ENCODE data around the gene NDE1. TPM values are rescaled to one million over a fixed set of nuclear protein-coding genes. Genes with fewer than 3 reads are reported as not detected.

The NDE1 gene
- total and polyA plus RNA-seq, 2 of the 8 experiments (the other 6 are each of a cell fraction or from before 2014, with no cell fraction given): 13.3 to 41.3 TPM

DNA sequence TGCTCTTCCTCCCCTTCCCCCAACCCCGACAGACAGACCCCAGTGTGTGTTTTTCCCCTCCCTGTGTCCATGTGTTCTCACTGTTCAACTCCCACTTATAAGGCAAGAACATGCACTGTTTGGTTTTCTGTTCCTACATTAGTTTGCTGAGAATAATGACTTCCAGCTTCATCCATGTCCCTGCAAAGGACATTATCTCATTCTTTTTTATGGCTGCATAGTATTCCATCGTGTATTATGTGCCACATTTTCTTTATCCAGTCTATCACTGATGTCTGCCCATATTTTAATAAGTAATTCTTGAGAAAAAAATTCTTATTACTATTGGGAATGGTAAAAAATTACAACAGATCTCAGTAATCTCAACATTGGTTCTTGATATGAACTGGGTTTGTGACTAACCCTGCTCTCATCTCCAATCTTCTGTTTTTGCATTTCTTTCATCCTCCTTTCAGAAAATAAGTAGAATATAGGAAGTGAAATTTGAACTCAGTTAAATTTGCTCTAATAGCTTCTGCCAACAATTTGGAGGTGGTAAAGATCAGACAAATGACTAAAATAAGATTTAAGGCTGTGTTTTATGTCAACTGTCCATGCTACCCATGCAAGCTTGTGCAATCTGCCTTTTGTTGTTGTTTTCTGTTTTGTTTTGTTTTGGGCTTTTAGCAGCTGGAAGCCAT lies 18.2 kb upstream of the NDE1 start:
- Histone ChIP-seq H3K79me2 (ENCODE audit: control insufficient read depth in 1 of 2, insufficient read depth in 2 of 2, low read length in 2 of 2) (no peaks in the 10 kb centered on the region), H3K18ac (ENCODE audit: extremely low read depth, low read length) (no peak overlapping the region), H2BK120ac (replicated peaks; ENCODE audit: low read depth, low read length) (no peak overlapping the region), H4K8ac (ENCODE audit: extremely low read depth, insufficient read depth, low read length) (no peak overlapping the region), H3K14ac (ENCODE audit: insufficient read length) (no peak overlapping the region), H2BK12ac (ENCODE audit: low read depth, low read length) (no peak overlapping the region), H3K36me3 (ENCODE audit: control insufficient read depth in 2 of 4, insufficient read depth in 4 of 4, low read length in 3 of 4) (peaks cover 3 to 59% (median 33%) of the 10 kb centered on the region in 4 experiments; a peak in 6 of 8 replicates), H3K27me3 (replicated peaks in 1 of 4; ENCODE audit: control insufficient read depth in 3 of 4, extremely low read depth in 1 of 4, insufficient read depth in 3 of 4, low read length in 3 of 4) (no peaks in the 10 kb centered on the region), H3K4ac (replicated peaks; ENCODE audit: insufficient read length, low read depth, low read length) (no peak overlapping the region), H3K4me1 (replicated peaks in 1 of 4; ENCODE audit: control insufficient read depth in 3 of 4, insufficient read depth in 4 of 4, low read length in 3 of 4) (no peaks in the 10 kb centered on the region), H2AK5ac (ENCODE audit: low read depth, low read length) (no peak overlapping the region), H3K79me1 (ENCODE audit: low read depth, low read length) (no peaks in the 10 kb centered on the region), H4K91ac (replicated peaks; ENCODE audit: insufficient read length, low read length) (no peak overlapping the region), H3K56ac (replicated peaks; ENCODE audit: insufficient read length, low read depth, low read length) (no peak overlapping the region), H2BK5ac (ENCODE audit: low read depth, low read length) (no peak overlapping the region), H4K5ac (ENCODE audit: insufficient read length, low read depth, low read length) (no peak overlapping the region), H4K20me1 (replicated peaks in 1 of 2; ENCODE audit: control insufficient read depth in 1 of 2, insufficient read depth in 2 of 2, low read length in 2 of 2) (peaks cover 0 to 1% of the 10 kb centered on the region in 2 experiments), H3K23ac (ENCODE audit: insufficient read length) (no peak overlapping the region), H3K4me3 (ENCODE audit: extremely low read depth in 1 of 4, insufficient read depth in 2 of 4, low read depth in 3 of 4, low read length in 4 of 4) (no peak overlapping the region), H3K4me2 (ENCODE audit: insufficient read depth in 1 of 2, low read depth in 2 of 2, low read length in 2 of 2) (no peak overlapping the region), H3K23me2 (ENCODE audit: low read depth, low read length) (no peaks in the 10 kb centered on the region), H2BK20ac (ENCODE audit: low read length) (no peak overlapping the region), H2BK15ac (ENCODE audit: low read length) (no peak overlapping the region), H3K9ac (replicated peaks in 1 of 4; ENCODE audit: extremely low read depth in 1 of 4, low read depth in 3 of 4, low read length in 3 of 4) (no peak overlapping the region), H3K27ac (ENCODE audit: low read depth, low read length) (no peak overlapping the region), H2AFZ (ENCODE audit: low read length) (no peak overlapping the region), H3K9me3 (ENCODE audit: insufficient read depth in 2 of 2, low read depth in 1 of 2, low read length in 1 of 2) (no peaks in the 10 kb centered on the region)
- DNase-seq (ENCODE audit: low read depth in 1 of 2, low spot score in 2 of 2): no peak
- CTCF ChIA-PET (ENCODE audit: partially characterized antibody): interaction anchor here (0.9 kb wide), 1 partner anchor 12 kb away, joined by 3 read pairs; no protein-coding TSS in a partner anchor
- POLR2A ChIA-PET (ENCODE audit: partially characterized antibody): interaction anchor here (0.6 kb wide), 1 partner anchor 29 kb away, joined by 3 read pairs; no protein-coding TSS in a partner anchor
- WGBS, 2 experiments (ENCODE audit: extremely low coverage in 1 of 2, insufficient coverage in 1 of 2, insufficient read length in 1 of 2, insufficient replicate concordance in 2 of 2, low coverage in 1 of 2, low lambda C conversion rate in 2 of 2, missing lambda C conversion rate in 1 of 2): 86% methylated on average over 1 of the region's 2 CpGs; no CpG with 5 or more reads in 1 of the 2 experiments
- no peak for FAIRE-seq
- TF ChIP-seq POU5F1 (IDR thresholded peaks at IDR 0.05; ENCODE audit: low read depth, low read length): no peak
- TF ChIP-seq CEBPB (IDR thresholded peaks at IDR 0.05; ENCODE audit: low read depth, low read length): no peak
- no peak for TF ChIP-seq HDAC6 (IDR thresholded peaks at IDR 0.05; ENCODE audit: low read depth, low read length)
- TF ChIP-seq EGR1 (IDR thresholded peaks at IDR 0.05; ENCODE audit: borderline replicate concordance, low read depth, low read length): no peak
- TF ChIP-seq CBX5 (IDR thresholded peaks at IDR 0.05; ENCODE audit: low read depth, low read length): no peak
- TF ChIP-seq BRCA1 (IDR thresholded peaks at IDR 0.05; ENCODE audit: low read depth, low read length): no peak
- no peak for TF ChIP-seq BCL11A (IDR thresholded peaks at IDR 0.05; ENCODE audit: low read depth in 2 of 2, low read length in 2 of 2)
- TF ChIP-seq SUZ12 (IDR thresholded peaks at IDR 0.05; ENCODE audit: low read length): no peak
- TF ChIP-seq SAP30 (IDR thresholded peaks at IDR 0.05; ENCODE audit: insufficient read depth, insufficient replicate concordance, low read length): no peak
- TF ChIP-seq TAF7 (optimal IDR thresholded peaks at IDR 0.05; ENCODE audit: borderline replicate concordance, low read depth, low read length): no peak

Data from H1 (cell line).